HG03571 (cell line): ENCODE measurements around the gene ARSG.
"Not testable (repeated sequence)": the region's sequence is repeated elsewhere in the genome, so short reads cannot be mapped to it uniquely, and the experiment has no call there.

ENCODE experiments used
- ATAC-seq: cut with Tn5 transposase; IDR thresholded peaks from one replicate; pipeline ENCODE4 v1.9.1; 2021; ENCODE audit not compliant: unreplicated experiment

ARSG gene

DNA sequence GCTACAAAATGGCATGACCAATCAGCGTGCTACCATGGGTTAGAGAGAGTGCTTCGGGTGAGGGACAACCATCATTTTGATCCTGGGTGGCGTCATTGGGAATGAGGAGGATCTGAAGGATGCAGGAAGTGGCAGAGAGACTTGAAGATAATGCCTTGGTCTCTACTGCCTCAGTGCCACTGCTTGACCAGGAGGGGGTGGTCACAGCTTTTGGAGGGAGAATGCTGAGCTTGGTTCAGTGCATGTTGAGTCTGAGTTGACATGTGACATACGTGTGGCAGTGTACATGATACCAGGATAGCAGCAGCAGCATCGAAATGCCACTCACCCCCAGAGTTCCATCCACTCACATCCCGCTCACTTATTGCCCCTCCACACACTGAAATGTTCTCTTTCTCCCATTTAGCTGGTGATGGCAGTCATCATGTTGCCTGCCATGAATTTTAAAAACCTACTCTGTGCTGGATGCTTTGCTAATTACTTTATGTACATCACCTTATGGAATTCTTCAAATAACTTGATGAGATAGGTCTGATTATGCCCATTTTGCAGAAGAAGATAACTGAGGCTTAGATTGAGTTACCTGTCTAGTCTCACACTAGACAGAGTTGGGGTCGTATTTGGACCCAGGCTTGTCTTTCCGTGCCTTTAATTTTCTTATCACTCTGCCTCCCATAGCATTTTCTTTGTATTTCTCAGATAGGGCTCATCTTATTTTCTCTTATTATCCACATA lies 36.7 kb downstream of the ARSG start:
- no peak for ATAC-seq

- ATAC-seq: no peak
Measured at GRCh38 chr17:68328676-68329075, 37.4 kb downstream of the ARSG start.

DNA sequence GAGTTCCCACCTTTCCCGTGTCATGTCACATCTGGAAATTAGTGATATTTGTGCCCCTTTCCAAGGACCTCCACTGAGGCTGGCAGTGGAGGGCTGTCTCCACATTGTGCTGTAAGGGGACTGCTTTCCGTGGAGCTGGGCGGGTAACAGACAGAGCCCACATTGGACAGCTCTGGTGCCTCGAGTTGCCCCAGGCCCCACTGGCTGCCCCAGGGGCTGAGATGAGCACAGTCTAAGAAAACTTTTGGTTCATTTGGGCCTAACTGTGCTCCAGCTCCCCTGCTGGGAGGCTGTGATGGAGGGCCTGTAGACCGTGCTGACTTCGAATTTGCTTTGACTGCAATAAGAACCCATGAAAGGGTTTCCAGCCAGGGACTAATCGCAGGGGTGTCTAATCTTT lies 38.0 kb downstream of the ARSG start:
- ATAC-seq: no peak

DNA sequence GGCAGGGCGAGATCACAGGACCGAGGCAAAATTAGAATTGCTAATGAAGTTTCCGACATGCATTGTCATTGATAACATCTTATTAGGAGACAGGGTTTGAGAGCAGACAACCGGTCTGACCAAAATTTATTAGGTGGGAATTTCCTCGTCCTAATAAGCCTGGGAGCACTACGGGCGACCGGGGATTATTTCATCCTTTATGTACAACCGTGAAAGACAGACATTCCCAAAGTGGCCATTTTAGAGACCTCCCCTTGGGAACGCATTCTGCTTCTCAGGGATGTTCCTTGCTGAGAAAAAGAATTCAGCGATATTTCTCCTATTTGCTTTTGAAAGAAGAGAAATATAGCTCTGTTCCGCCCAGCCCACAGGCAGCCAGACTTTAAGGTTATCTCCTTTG lies 40.6 kb downstream of the ARSG start:
- not testable (repeated sequence) for ATAC-seq

DNA sequence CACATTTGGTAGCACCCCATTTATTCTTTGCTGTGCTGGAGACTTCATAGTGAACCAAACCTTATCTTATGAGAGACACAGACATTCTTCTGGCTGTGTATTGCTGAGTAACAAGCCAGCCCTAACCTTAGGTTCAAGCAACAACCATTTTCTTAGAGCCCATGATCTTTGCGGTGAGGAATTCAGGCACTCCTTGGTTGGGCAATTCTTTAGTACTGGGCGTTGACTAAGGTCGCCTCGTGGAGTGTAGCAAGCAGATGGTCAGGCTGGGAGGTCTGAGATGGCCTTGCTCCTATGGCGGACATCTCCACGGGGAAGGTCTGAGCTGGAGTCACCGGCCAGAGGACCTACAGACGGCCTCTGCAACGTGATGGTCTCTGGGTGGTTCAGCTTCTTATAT lies 43.1 kb downstream of the ARSG start:
- ATAC-seq: no peak

DNA sequence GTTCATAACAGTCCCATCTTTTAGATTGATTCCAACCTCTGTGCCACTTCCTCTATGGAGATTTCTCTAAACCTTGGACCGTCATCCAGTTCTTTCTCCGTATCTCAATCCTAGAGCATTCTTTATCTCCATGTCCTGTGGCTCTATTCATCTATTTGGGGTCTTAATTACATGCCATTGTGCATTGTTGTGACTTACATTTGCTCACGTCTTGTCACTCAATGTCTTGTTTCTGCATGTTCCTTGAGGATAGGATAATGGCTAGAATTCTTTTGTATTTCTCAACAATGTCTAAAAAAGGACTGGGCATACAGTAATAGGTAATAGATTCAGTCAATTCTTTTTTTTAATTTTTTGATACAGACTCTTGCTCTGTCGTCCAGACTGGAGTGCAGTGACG lies 50.2 kb downstream of the ARSG start:
- no peak for ATAC-seq

- ATAC-seq: no peak
Measured at GRCh38 chr17:68343976-68344375, 52.7 kb downstream of the ARSG start.

- ATAC-seq: no peak
Measured at GRCh38 chr17:68344701-68345136, 53.4 kb downstream of the ARSG start.

GRCh38 chr17:68346448-68346847 lies 55.2 kb downstream of the ARSG start:
- ATAC-seq: peak; percentile 73

DNA sequence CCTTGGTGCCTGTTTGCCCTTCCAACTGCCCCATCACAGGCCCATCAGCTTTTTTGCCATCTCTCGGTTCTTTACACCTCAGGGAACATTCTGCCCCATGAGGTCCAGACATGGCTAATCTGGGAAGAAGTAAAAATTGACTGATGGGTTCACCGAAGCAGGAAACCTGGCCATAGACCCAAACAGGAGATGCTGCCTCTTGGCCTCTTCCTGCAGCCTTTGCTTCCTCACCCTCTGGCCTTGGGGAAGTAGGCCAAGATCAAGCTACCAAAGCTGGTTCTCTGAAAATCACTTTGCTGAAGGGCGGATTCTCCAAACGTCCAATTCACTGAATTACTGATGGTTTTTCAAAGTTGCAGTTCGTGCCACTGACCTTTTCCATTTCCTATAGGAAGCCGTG lies 56.1 kb downstream of the ARSG start:
- no peak for ATAC-seq

- ATAC-seq: no peak
Measured at GRCh38 chr17:68349157-68349556, 57.9 kb downstream of the ARSG start.

GRCh38 chr17:68351395-68351794 lies 60.1 kb downstream of the ARSG start:
- ATAC-seq: no peak

- ATAC-seq: no peak
Measured at GRCh38 chr17:68352041-68352440, 60.7 kb downstream of the ARSG start.

- ATAC-seq: not testable (repeated sequence)
Measured at GRCh38 chr17:68352671-68353070, 61.4 kb downstream of the ARSG start.

- no peak for ATAC-seq
Measured at GRCh38 chr17:68353111-68353521, 61.8 kb downstream of the ARSG start.

- ATAC-seq: not testable (repeated sequence)
Measured at GRCh38 chr17:68354311-68354710, 63.0 kb downstream of the ARSG start.

DNA sequence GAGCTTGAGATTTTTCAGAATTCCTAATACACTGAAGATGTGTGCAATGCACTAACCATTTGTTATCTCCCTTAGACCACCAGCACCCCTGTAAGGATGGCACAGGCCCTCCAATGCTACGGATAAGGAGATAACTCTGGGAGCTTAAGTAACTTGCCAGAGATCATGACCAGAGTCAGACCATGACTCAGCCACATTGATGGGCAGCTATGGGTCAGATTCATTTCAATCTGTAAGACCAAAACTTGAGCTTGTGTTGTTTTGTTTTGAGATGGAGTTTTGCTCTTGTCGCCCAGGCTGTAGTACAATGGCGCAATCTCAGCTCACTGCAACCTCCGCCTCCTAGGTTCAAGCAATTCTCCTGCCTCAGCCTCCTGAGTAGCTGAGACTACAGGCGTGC lies 63.8 kb downstream of the ARSG start:
- ATAC-seq: not testable (repeated sequence)

- ATAC-seq: peak; percentile 84
Measured at GRCh38 chr17:68356520-68356919, 65.2 kb downstream of the ARSG start.

GRCh38 chr17:68356949-68357455 lies 65.7 kb downstream of the ARSG start:
- ATAC-seq: no peak

DNA sequence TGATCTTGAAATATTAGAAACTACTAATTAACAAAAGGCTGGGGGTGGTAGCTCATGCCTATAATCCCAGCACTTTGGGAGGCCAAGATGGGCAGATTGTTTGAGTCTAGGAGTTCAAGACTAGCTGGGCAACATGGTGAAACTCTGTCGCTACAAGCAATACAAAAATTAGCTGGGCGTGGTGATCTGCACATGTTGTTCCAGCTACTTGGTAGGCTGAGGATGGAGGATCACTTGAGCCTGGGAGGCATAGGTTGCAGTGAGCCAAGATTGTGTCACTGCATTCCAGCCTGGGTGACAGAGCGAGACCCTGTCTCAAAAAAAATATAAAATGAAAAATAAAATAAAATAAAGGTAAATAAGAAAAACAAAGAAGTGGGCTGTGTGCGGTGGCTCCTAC lies 66.6 kb downstream of the ARSG start:
- no peak for ATAC-seq

DNA sequence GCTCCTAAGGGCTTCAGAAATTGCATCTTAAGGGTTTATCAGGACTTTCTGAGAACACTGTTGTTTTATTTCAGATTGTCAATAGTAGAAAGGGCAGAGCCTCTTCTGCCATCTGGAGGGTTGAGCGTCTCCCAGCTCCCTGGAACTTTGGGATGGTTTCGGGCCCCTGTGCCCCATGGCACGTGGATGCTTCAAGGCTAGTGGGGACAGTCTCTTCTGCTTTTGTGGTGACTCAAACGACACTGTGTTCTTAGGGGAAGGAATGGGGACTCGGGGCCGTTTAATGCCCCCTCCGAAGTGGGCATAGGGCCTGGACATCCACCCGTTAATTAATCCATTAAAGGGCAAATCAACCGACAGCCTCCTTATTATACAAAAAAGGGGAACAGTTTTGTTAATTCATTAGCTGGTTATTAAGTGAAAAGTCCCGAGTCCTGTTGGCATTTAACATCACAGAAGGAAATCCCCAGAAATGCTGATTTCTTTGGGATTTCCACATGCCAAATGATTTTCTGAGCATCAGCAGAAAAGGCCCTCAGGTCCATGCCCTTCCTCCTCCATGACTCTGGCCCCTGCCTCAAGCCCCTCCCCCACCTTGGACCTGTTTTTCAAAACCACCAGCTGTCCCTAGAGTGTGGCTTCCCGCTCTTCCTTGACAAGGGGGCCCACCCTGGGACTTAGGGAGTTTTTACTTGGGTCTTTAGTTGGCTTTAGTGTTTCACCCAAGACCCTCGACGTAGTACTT lies 68.7 kb downstream of the ARSG start:
- ATAC-seq: no peak

DNA sequence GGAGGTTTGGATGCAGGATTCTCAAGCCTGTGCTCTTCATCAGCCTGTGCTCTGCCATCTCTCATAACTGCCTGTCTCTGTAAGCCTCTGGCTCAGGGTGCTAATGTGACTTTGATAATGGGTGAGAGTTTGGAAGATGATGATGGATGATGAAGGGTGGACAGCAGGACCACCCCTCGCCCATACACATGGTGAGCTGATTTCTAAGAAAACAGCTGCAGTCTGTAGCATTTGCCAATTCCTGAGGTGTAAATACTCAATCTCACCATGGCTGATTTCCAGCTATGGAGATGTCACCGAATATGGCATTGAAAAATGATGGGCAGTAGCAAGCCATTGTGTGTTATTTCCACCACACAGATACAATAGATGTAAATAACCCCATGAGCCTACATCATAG lies 74.2 kb downstream of the ARSG start:
- ATAC-seq: no peak
